GM10248 (cell line): Measurements from ENCODE around the gene NR3C2.

Experiments used
- CTCF ChIA-PET: fragments of 300-600 bp; sonication (Branson Sonifier 250); formaldehyde crosslinking; extraction: SDS; loops from one replicate; lab custom pipeline; 2021; ENCODE audit warnings: antibody characterized with exemption; lab: Yijun Ruan, JAX
- POLR2A ChIA-PET: fragments of 350-650 bp; sonication (Branson Sonifier 250); formaldehyde crosslinking; extraction: SDS; loops from one replicate; lab custom pipeline; 2020; ENCODE audit warnings: antibody characterized with exemption; lab: Yijun Ruan, JAX
- DNase-seq: peaks from one replicate; pipeline ENCODE4 v3.0.0; 2012; ENCODE audit errors: extremely low spot score
- TF ChIP-seq, protein P1 (sequence below): IDR thresholded peaks from 2 replicates; pipeline ENCODE4 v1.5.1; 2012; ENCODE audit warnings: mild to moderate bottlenecking, low read depth; ENCODE audit errors: extremely low read depth, missing control alignments, control extremely low read depth

Gene NR3C2

DNA sequence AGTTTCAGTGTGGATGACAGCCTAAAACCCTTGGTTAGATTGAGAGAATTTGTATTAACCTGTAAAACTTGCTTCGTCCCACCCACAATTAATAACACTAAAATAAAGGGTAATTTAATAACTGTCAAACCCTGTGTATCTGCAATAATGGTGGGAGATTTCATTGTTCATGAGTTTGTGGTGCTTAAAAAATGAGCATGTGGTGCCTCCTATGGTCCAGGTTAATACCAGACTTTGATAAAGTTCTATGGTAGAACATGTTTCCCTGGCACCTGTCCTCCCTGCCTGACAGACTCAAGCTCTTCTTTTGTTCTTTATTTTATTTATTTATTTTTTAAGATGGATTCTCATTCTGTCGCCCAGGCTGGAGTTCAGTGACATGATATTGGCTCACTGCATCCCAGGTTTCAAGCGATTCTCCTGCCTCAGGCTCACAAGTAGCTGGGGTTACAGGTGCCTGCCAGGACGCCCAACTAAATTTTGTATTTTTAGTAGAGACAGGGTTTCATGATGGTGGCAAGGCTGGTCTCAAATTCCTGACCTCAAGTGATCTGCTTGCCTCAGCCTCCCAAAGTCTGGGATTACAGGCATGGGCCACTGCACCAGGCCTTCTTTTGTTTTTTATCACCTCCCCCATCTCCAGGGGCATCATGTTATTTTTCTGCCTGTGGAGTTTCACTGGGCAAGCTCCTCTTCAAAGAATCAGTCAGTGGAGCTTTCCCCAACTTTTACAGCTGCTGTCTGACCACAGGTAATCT lies 289.2 kb downstream of the NR3C2 start:
- TF ChIP-seq, protein P1, sequence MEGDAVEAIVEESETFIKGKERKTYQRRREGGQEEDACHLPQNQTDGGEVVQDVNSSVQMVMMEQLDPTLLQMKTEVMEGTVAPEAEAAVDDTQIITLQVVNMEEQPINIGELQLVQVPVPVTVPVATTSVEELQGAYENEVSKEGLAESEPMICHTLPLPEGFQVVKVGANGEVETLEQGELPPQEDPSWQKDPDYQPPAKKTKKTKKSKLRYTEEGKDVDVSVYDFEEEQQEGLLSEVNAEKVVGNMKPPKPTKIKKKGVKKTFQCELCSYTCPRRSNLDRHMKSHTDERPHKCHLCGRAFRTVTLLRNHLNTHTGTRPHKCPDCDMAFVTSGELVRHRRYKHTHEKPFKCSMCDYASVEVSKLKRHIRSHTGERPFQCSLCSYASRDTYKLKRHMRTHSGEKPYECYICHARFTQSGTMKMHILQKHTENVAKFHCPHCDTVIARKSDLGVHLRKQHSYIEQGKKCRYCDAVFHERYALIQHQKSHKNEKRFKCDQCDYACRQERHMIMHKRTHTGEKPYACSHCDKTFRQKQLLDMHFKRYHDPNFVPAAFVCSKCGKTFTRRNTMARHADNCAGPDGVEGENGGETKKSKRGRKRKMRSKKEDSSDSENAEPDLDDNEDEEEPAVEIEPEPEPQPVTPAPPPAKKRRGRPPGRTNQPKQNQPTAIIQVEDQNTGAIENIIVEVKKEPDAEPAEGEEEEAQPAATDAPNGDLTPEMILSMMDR: no peak
- CTCF ChIA-PET: no interaction called here
- DNase-seq: no peak
- POLR2A ChIA-PET: interaction anchor here (0.6 kb wide), 1 partner anchor 11 kb away, joined by 4 read pairs; no protein-coding TSS in a partner anchor

DNA sequence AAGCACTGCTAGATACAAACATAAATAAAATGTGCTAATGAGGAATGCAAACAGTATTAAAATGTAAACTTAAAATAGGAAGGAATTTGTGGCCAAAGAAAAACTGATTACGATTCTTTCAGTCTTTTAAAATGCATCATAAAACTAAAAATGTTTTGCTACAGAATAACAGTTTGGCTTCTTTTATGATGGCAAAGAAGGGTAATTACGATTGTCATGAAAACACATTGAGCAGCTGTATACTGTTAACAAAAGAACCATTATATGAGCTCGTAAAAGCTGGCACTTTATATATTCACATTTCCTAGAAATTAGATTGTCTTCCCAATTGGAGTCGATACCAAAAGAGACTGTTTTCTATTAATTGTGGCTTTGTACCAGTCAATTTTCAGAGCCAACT lies 290.4 kb downstream of the NR3C2 start:
- no peak for DNase-seq
- TF ChIP-seq, protein P1: no peak
- POLR2A ChIA-PET: no interaction called here
- CTCF ChIA-PET: no interaction called here

DNA sequence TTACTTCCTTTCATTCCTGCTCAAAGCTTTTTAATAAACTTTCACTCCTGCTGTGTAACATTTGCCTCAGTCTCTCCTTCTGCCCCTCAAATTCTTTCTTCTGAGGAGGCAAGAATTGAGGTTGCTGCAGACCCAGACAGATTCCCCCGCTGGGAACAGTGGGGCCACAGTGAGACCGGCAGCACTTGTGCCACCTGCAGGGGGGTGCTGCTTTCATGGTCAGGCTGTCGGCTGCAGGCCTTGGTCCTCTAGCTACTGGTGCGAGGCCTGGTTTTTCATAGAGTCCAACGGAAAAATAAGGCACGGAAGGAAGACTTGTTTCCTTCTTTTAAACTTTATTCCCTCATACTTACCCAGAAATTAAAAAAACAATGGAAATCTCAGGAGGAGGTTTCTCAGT lies 296.7 kb downstream of the NR3C2 start:
- no peak for DNase-seq
- TF ChIP-seq, protein P1: no peak
- POLR2A ChIA-PET: no interaction called here
- CTCF ChIA-PET: no interaction called here

DNA sequence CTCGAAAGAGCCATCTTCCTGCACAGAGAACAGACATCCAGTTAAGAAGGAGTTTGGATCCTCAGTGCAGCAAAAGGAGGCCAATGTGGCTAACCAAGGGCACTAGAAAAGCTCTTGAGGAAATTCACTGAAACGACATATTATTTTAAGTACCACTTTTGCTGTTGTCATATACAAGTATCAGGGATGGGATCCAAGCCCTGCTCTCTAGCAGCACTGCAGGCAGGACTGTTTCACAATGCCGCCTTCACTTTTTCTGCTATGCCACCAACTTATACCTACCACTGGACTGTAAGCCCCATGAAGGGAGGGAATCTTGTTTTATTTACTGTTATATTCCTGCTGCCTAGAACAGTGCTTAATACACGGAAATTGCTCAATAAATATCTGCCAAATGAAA lies 299.0 kb downstream of the NR3C2 start:
- ChIA-PET POLR2A (interaction anchor here (0.7 kb wide), 1 partner anchor 61 kb away, joined by 3 read pairs; no protein-coding TSS in a partner anchor), CTCF (no interaction called here)
- TF ChIP-seq, protein P1: no peak
- no peak for DNase-seq

DNA sequence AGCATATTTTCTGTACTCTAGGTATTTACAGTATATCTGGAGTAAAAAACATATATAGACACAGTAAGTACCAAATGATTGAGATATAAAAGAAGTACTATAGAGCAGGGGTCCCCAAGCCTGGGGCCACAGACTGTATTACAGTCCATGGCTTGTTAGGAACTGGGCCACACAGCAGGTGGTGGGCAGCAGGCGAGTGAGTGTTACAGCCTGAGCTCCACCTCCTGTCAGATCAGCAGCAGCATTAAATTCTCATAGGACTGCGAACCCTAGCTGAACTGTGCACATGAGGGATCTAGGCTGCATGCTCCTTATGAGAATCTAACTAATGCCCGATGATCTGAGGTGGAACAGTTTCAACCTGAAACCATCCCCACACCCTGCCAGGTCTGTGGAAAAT lies 300.7 kb downstream of the NR3C2 start:
- ChIA-PET POLR2A (no interaction called here), CTCF (no interaction called here)
- DNase-seq: no peak

DNA sequence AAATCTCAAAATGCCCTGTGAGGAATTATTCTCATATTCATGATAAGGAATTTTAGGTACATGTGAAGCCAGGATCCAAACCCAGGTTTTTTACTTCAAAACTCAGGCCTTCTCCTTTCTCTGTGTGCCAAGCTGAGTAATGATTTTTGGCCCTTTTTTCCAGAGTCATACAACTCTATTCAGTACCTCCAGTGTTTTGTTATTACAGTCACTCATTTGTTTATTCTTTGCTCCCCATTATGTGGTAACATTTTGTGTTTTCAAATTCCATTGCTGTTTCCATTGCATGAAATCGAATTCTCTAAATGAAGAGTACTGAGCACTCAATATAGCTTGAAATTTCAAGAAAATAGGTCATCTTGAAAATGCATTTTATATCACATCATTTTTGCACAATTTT lies 315.4 kb downstream of the NR3C2 start:
- DNase-seq: no peak
- ChIA-PET POLR2A (no interaction called here), CTCF (no interaction called here)
- TF ChIP-seq, protein P1: no peak

More for the DNA sequence above, 300.7 kb downstream of the NR3C2 start:
- TF ChIP-seq, protein P1: no peak
